ENCODE results near the gene PAPOLG.

DNA sequence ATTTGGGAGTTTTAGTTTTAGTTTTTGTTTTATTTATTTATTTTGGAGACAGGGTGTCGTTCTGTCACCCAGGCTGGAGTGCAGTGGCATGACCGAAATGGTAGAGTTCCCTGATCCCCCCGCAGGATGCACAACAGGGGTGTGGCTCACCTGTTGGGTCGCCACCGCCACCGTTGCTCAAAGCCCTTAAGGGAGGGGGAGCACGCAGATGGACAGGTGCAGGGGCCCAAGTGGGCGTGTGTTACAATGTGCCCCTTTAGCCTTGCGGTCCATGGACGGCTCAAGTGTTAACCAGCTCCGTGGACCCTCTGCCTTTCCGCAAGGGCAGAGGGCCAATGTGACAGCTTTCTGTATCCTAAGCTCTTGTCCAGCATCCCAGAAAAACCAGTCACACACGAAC is 63.9 kb downstream of the PAPOLG start:
- TF ChIP-seq, protein P1, sequence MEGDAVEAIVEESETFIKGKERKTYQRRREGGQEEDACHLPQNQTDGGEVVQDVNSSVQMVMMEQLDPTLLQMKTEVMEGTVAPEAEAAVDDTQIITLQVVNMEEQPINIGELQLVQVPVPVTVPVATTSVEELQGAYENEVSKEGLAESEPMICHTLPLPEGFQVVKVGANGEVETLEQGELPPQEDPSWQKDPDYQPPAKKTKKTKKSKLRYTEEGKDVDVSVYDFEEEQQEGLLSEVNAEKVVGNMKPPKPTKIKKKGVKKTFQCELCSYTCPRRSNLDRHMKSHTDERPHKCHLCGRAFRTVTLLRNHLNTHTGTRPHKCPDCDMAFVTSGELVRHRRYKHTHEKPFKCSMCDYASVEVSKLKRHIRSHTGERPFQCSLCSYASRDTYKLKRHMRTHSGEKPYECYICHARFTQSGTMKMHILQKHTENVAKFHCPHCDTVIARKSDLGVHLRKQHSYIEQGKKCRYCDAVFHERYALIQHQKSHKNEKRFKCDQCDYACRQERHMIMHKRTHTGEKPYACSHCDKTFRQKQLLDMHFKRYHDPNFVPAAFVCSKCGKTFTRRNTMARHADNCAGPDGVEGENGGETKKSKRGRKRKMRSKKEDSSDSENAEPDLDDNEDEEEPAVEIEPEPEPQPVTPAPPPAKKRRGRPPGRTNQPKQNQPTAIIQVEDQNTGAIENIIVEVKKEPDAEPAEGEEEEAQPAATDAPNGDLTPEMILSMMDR (optimal IDR thresholded peaks at IDR 0.05 in 1 of 3, IDR thresholded peaks at IDR 0.05 in 1 of 3, conservative IDR thresholded peaks at IDR 0.05 in 1 of 3; ENCODE audit: extremely low read depth in 1 of 3, insufficient read depth in 2 of 3, low read length in 3 of 3), result no peak
- no peak for TF ChIP-seq EZH2 (IDR thresholded peaks at IDR 0.05; ENCODE audit: low read length)

All from keratinocyte (primary cell).